B cell (primary cell): Measurements from ENCODE around the gene TBL1XR1.

ENCODE experiments used
- EZH2 ChIP-seq: IDR thresholded peaks from 2 replicates; pipeline ENCODE4 v1.6.1; 2012; ENCODE audit warnings: borderline replicate concordance, low read depth, mild to moderate bottlenecking, moderate library complexity, low read length; ENCODE audit not compliant: insufficient read depth, poor library complexity, severe bottlenecking
- TF ChIP-seq, protein P1 (sequence below): fragments of 200-600 bp; IDR thresholded peaks from one replicate; pipeline ENCODE4 v1.8.0; 2022; ENCODE audit warnings: antibody characterized with exemption, mild to moderate bottlenecking

DNA sequence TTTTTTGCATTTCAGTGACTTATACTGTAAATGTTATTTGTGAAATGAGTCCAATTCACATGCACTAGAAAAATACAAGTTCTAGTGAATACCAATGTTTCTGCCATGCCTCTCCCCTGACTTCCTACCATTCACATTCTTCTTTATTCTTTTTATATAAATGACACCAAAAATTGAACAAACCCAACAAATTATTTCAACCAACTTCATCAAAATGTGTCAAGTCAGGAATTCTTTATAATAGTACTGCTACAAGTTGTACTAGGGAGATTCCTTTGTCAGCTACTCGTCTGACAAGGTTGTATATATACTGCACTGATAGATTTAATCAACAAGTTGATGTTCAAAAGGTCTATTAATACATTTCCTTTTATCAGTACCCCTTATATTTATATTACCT, 3.0 kb downstream of the TBL1XR1 start:
- TF ChIP-seq, protein P1, sequence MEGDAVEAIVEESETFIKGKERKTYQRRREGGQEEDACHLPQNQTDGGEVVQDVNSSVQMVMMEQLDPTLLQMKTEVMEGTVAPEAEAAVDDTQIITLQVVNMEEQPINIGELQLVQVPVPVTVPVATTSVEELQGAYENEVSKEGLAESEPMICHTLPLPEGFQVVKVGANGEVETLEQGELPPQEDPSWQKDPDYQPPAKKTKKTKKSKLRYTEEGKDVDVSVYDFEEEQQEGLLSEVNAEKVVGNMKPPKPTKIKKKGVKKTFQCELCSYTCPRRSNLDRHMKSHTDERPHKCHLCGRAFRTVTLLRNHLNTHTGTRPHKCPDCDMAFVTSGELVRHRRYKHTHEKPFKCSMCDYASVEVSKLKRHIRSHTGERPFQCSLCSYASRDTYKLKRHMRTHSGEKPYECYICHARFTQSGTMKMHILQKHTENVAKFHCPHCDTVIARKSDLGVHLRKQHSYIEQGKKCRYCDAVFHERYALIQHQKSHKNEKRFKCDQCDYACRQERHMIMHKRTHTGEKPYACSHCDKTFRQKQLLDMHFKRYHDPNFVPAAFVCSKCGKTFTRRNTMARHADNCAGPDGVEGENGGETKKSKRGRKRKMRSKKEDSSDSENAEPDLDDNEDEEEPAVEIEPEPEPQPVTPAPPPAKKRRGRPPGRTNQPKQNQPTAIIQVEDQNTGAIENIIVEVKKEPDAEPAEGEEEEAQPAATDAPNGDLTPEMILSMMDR: no peak
- TF ChIP-seq EZH2: no peak
